ENCODE results near the gene OBSCN. TPM values are rescaled to one million over a fixed set of nuclear protein-coding genes. Genes with fewer than 3 reads are reported as not detected.

OBSCN gene
- total RNA-seq, 1 experiment from 2014 or later = 33.3 TPM

GRCh38 chr1:228408869-228409805 lies 201.3 kb downstream of the OBSCN start:
- Mint-ChIP-seq H3K4me1 (peaks cover 17 to 29% of the 10 kb centered on the region in 2 experiments), H3K27ac (no peak overlapping the region), H3K36me3 (ENCODE audit: insufficient read depth in 1 of 3, low read depth in 3 of 3) (peaks cover 10 to 20% (median 12%) of the 10 kb centered on the region in 3 experiments), H3K27me3 (ENCODE audit: low read depth) (peaks cover 13% of the 10 kb centered on the region), H3K9me3 (no peaks in the 10 kb centered on the region), H3K4me3 (peak overlapping the region in 1 of 2 experiments; percentile 44; a peak in 3 of 5 replicates)
- Histone ChIP-seq H4K5ac (ENCODE audit: insufficient read length, low read depth, low read length) (no peak overlapping the region), H2BK15ac (ENCODE audit: low read depth, low read length) (no peak overlapping the region), H2AK5ac (ENCODE audit: insufficient read length, low read length) (no peak overlapping the region), H3K14ac (ENCODE audit: insufficient read depth, low read length) (no peak overlapping the region), H3K27me3 (ENCODE audit: insufficient read depth, low read length) (peaks cover 4% of the 10 kb centered on the region; the same call in 1 of the 2 replicates), H2AFZ (ENCODE audit: low read length) (no peak overlapping the region), H4K20me1 (ENCODE audit: control insufficient read depth, insufficient read depth, insufficient read length) (peaks cover 2% of the 10 kb centered on the region), H3K79me2 (ENCODE audit: insufficient read depth, low read length) (peaks cover 15% of the 10 kb centered on the region), H3K9ac (ENCODE audit: extremely low read depth, insufficient read length, low read length) (no peak overlapping the region), H3K4me1 (ENCODE audit: insufficient read depth, low read length) (0 out of 2 replicates have a peak, but pooled peaks cover 5% of the 10 kb centered on the region), H3T11ph (ENCODE audit: low read length) (no peak overlapping the region), H3K9me3 (ENCODE audit: control insufficient read depth, low read depth, low read length) (no peaks in the 10 kb centered on the region), H4K91ac (ENCODE audit: insufficient read length, low read depth, low read length) (no peak overlapping the region), H2BK120ac (ENCODE audit: low read depth, low read length, poor library complexity, severe bottlenecking) (no peak overlapping the region), H2BK20ac (ENCODE audit: low read depth, low read length, poor library complexity, severe bottlenecking) (no peak overlapping the region), H3K79me1 (ENCODE audit: insufficient read depth, low read depth, low read length, poor library complexity, severe bottlenecking) (peaks cover 10% of the 10 kb centered on the region), H3K56ac (ENCODE audit: insufficient read length, low read depth, low read length) (no peak overlapping the region), H3K23ac (ENCODE audit: insufficient read length, low read depth, low read length) (no peak overlapping the region), H3K4ac (ENCODE audit: low read depth, low read length) (no peak overlapping the region), H3K4me2 (ENCODE audit: insufficient read depth, insufficient read length, low read length) (no peak overlapping the region), H3K23me2 (ENCODE audit: insufficient read length, low read depth, low read length, poor library complexity, severe bottlenecking) (peaks cover 15% of the 10 kb centered on the region), H3K27ac (ENCODE audit: insufficient read length, low read depth, low read length) (no peak overlapping the region), H3K18ac (ENCODE audit: insufficient read length, low read depth, low read length) (no peak overlapping the region), H2BK5ac (ENCODE audit: insufficient read length, low read length) (no peak overlapping the region), H2BK12ac (ENCODE audit: insufficient read length, low read depth, low read length) (no peak overlapping the region), H4K8ac (replicated peaks; ENCODE audit: insufficient read length, low read depth, low read length) (no peak overlapping the region)
- WGBS (ENCODE audit: extremely low coverage, insufficient read length, low lambda C conversion rate) = no CpG with 5 or more reads among the region's 19 CpGs
- TF ChIP-seq, protein P1, sequence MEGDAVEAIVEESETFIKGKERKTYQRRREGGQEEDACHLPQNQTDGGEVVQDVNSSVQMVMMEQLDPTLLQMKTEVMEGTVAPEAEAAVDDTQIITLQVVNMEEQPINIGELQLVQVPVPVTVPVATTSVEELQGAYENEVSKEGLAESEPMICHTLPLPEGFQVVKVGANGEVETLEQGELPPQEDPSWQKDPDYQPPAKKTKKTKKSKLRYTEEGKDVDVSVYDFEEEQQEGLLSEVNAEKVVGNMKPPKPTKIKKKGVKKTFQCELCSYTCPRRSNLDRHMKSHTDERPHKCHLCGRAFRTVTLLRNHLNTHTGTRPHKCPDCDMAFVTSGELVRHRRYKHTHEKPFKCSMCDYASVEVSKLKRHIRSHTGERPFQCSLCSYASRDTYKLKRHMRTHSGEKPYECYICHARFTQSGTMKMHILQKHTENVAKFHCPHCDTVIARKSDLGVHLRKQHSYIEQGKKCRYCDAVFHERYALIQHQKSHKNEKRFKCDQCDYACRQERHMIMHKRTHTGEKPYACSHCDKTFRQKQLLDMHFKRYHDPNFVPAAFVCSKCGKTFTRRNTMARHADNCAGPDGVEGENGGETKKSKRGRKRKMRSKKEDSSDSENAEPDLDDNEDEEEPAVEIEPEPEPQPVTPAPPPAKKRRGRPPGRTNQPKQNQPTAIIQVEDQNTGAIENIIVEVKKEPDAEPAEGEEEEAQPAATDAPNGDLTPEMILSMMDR (conservative IDR thresholded peaks at IDR 0.05) = no peak
- DNase-seq = peak; percentile 17

All from H9 (cell line).